ENCODE results near the gene NTMT1.

The NTMT1 gene

GRCh38 chr9:129648092-129648763 lies 22.3 kb downstream of the NTMT1 start:
- DNase-seq (ENCODE audit: low read depth) = no peak
- TF ChIP-seq MYC (IDR thresholded peaks at IDR 0.05; ENCODE audit: low read depth, low read length) (no peak), CTCF (IDR thresholded peaks at IDR 0.05; ENCODE audit: low read depth, low read length) (no peak)
- no peak overlapping the region for H3K4me3 ChIP-seq (ENCODE audit: low read depth, low read length)

- TF ChIP-seq MAX (IDR thresholded peaks at IDR 0.05; ENCODE audit: low read depth, low read length) (no peak), POLR2A (IDR thresholded peaks at IDR 0.05; ENCODE audit: extremely low read depth, insufficient read length) (no peak), CTCF (IDR thresholded peaks at IDR 0.05; ENCODE audit: low read depth, low read length) (no peak), MYC (IDR thresholded peaks at IDR 0.05; ENCODE audit: low read depth, low read length) (no peak)
- no peak for DNase-seq (ENCODE audit: low read depth)
- no peak overlapping the region for H3K4me3 ChIP-seq (ENCODE audit: low read depth, low read length)
Observed at GRCh38 chr9:129648764-129649115, 22.8 kb downstream of the NTMT1 start.

GRCh38 chr9:129649726-129650679 lies 24.0 kb downstream of the NTMT1 start:
- TF ChIP-seq CTCF (IDR thresholded peaks at IDR 0.05; ENCODE audit: low read depth, low read length) (no peak), MYC (IDR thresholded peaks at IDR 0.05; ENCODE audit: low read depth, low read length) (no peak), MAX (IDR thresholded peaks at IDR 0.05; ENCODE audit: low read depth, low read length) (no peak), POLR2A (IDR thresholded peaks at IDR 0.05; ENCODE audit: extremely low read depth, insufficient read length) (no peak)
- no peak for DNase-seq (ENCODE audit: low read depth)
- no peak overlapping the region for H3K4me3 ChIP-seq (ENCODE audit: low read depth, low read length)

- TF ChIP-seq CTCF (IDR thresholded peaks at IDR 0.05; ENCODE audit: low read depth, low read length) (no peak), MYC (IDR thresholded peaks at IDR 0.05; ENCODE audit: low read depth, low read length) (no peak), POLR2A (IDR thresholded peaks at IDR 0.05; ENCODE audit: extremely low read depth, insufficient read length) (no peak), MAX (IDR thresholded peaks at IDR 0.05; ENCODE audit: low read depth, low read length) (no peak)
- no peak for DNase-seq (ENCODE audit: low read depth)
- no peak overlapping the region for H3K4me3 ChIP-seq (ENCODE audit: low read depth, low read length)
Observed at GRCh38 chr9:129650680-129651235, 24.8 kb downstream of the NTMT1 start.

- TF ChIP-seq CTCF (IDR thresholded peaks at IDR 0.05; ENCODE audit: low read depth, low read length) (no peak), MYC (IDR thresholded peaks at IDR 0.05; ENCODE audit: low read depth, low read length) (no peak), MAX (IDR thresholded peaks at IDR 0.05; ENCODE audit: low read depth, low read length) (no peak), POLR2A (IDR thresholded peaks at IDR 0.05; ENCODE audit: extremely low read depth, insufficient read length) (no peak)
- no peak overlapping the region for H3K4me3 ChIP-seq (ENCODE audit: low read depth, low read length)
- no peak for DNase-seq (ENCODE audit: low read depth)
Observed at GRCh38 chr9:129653823-129654553, 28.0 kb downstream of the NTMT1 start.
